GM23338 (cell line): ENCODE measurements around the gene DPH6. TPM values are rescaled to one million over a fixed set of nuclear protein-coding genes. Genes with fewer than 3 reads are reported as not detected.

Experiments
- ATAC-seq: fragments of 200-7000 bp; cut with Tn5 transposase; 3 replicates; pipeline ENCODE4 v1.9.1; 2020
- DNase-seq: peaks from one replicate; pipeline ENCODE4 v3.0.0-alpha.2; 2015; ENCODE audit warnings: low spot score
- H2AFZ ChIP-seq: fragments of 200-600 bp; sonication (generic); 2 replicates; pipeline ENCODE4 v1.8.0; 2016; ENCODE audit warnings: antibody characterized with exemption, mild to moderate bottlenecking, moderate library complexity
- H3F3A ChIP-seq: fragments of 200-600 bp; sonication (generic); replicated peaks from 2 replicates; pipeline ENCODE4 v1.8.0; 2017; ENCODE audit warnings: antibody characterized with exemption, mixed run types, low read depth
- H3K27ac ChIP-seq: fragments of 200-600 bp; sonication (generic); 2 replicates; pipeline ENCODE4 v1.6.1; 2016; ENCODE audit warnings: low read depth
- H3K27me3 ChIP-seq: fragments of 200-600 bp; sonication (generic); 2 replicates; pipeline ENCODE4 v1.8.0; 2016; ENCODE audit warnings: mild to moderate bottlenecking, mixed run types, moderate library complexity; ENCODE audit not compliant: insufficient read depth
- H3K36me3 ChIP-seq: fragments of 200-600 bp; sonication (generic); 2 replicates; pipeline ENCODE4 v1.8.0; 2016; ENCODE audit warnings: mild to moderate bottlenecking; ENCODE audit not compliant: insufficient read depth
- H3K4me1 ChIP-seq: fragments of 200-600 bp; sonication (generic); 2 replicates; pipeline ENCODE4 v1.8.0; 2016; ENCODE audit warnings: mild to moderate bottlenecking, moderate library complexity; ENCODE audit not compliant: insufficient read depth
- H3K4me2 ChIP-seq: fragments of 200-600 bp; sonication (generic); 2 replicates; pipeline ENCODE4 v1.7.1; 2017; ENCODE audit warnings: mixed run types
- H3K4me3 ChIP-seq: fragments of 200-600 bp; sonication (generic); 2 replicates; pipeline ENCODE4 v1.6.1; 2016; ENCODE audit warnings: mixed run types
- H3K79me2 ChIP-seq: fragments of 200-600 bp; sonication (generic); replicated peaks from 2 replicates; pipeline ENCODE4 v1.8.0; 2017; ENCODE audit warnings: mild to moderate bottlenecking; ENCODE audit not compliant: insufficient read depth
- H3K9me2 ChIP-seq: fragments of 200-600 bp; sonication (generic); 2 replicates; pipeline ENCODE4 v1.8.0; 2017; ENCODE audit not compliant: insufficient read depth
- H4K20me1 ChIP-seq: fragments of 200-600 bp; sonication (generic); replicated peaks from 2 replicates; pipeline ENCODE4 v1.8.0; 2017; ENCODE audit warnings: mild to moderate bottlenecking; ENCODE audit not compliant: insufficient read depth
- H3K27ac Mint-ChIP-seq: 2 replicates; pipeline ENCODE4 v1.8.0; 2020; ENCODE audit warnings: inconsistent platforms, mild to moderate bottlenecking, moderate library complexity, mixed read lengths
- H3K27me3 Mint-ChIP-seq: 3 replicates; pipeline ENCODE4 v1.8.0; 2022; ENCODE audit warnings: low read depth, mild to moderate bottlenecking, moderate library complexity, mixed read lengths, inconsistent platforms; ENCODE audit not compliant: insufficient read depth, poor library complexity
- H3K36me3 Mint-ChIP-seq: 3 replicates; pipeline ENCODE4 v1.8.0; 2021; ENCODE audit warnings: low read depth, mild to moderate bottlenecking, inconsistent platforms, moderate library complexity, mixed read lengths
- H3K4me1 Mint-ChIP-seq: 3 replicates; pipeline ENCODE4 v1.8.0; 2020; ENCODE audit warnings: mild to moderate bottlenecking, inconsistent platforms, mixed read lengths
- H3K4me3 Mint-ChIP-seq: 3 replicates; pipeline ENCODE4 v1.8.0; 2021; ENCODE audit warnings: moderate library complexity, mild to moderate bottlenecking, inconsistent platforms, mixed read lengths
- H3K9me3 Mint-ChIP-seq: 3 replicates; pipeline ENCODE4 v1.8.0; 2020; ENCODE audit warnings: moderate library complexity, mild to moderate bottlenecking, inconsistent platforms, mixed read lengths
- CREB1 ChIP-seq: fragments of 250-450 bp; sonication (Bioruptor Pico); IDR thresholded peaks from 2 replicates; pipeline ENCODE4 v1.5.0; 2020; ENCODE audit warnings: low read depth, mild to moderate bottlenecking, moderate library complexity
- EZH2phosphoT487 ChIP-seq: fragments of 200-600 bp; sonication (generic); IDR thresholded peaks from one replicate; pipeline ENCODE4 v1.8.1; 2018; ENCODE audit warnings: antibody characterized with exemption; ENCODE audit not compliant: unreplicated experiment
- JUNB ChIP-seq: IDR thresholded peaks from one replicate; pipeline ENCODE4 v1.6.1; 2016; ENCODE audit warnings: antibody characterized with exemption; ENCODE audit not compliant: unreplicated experiment
- NANOG ChIP-seq: IDR thresholded peaks from 2 replicates; pipeline ENCODE4 v1.6.1; 2016; ENCODE audit warnings: antibody characterized with exemption, borderline replicate concordance
- POLR2AphosphoS5 ChIP-seq: IDR thresholded peaks from 2 replicates; pipeline ENCODE4 v1.6.1; 2016; ENCODE audit warnings: antibody characterized with exemption, low read depth
- STAT1 ChIP-seq: IDR thresholded peaks from one replicate; pipeline ENCODE4 v1.6.1; 2016; ENCODE audit warnings: antibody characterized with exemption; ENCODE audit not compliant: unreplicated experiment
- ZNF114 ChIP-seq: fragments of 250-450 bp; sonication (Bioruptor Pico); IDR thresholded peaks from 2 replicates; pipeline ENCODE4 v1.5.0; 2020; ENCODE audit warnings: mild to moderate bottlenecking, moderate library complexity
- ZNF331 ChIP-seq: fragments of 250-450 bp; sonication (Bioruptor Pico); IDR thresholded peaks from 2 replicates; pipeline ENCODE4 v1.5.0; 2020; ENCODE audit warnings: low read depth, mild to moderate bottlenecking, moderate library complexity
- polyA plus RNA-seq: library from polyadenylated mRNA; unstranded; fragments of >200 nt; fragmentation: Nextera tagmentation; extraction: Ambion mirVana; gene quantifications from 2 replicates; pipeline ENCODE4 v1.2.1, GENCODE V29; 2016
- total RNA-seq: library from RNA; depleted of rRNA; stranded (reverse); fragments of >200 nt; shearing (Covaris generic); gene quantifications from 2 replicates; pipeline ENCODE4 v1.2.3, GENCODE V29; 2014
- TF ChIP-seq, protein P1 (sequence below), 2 experiments: fragments of 200-600 bp in 1 of 2; sonication (generic) in 1 of 2; conservative IDR thresholded peaks; 2 replicates each; pipeline versions ENCODE4 v1.5.1 to v1.6.1; 2016 to 2017; ENCODE audit warnings: antibody characterized with exemption in 2 of 2, low read depth in 2 of 2, mild to moderate bottlenecking in 2 of 2, moderate library complexity in 1 of 2
- TF ChIP-seq, protein P2 (sequence below): IDR thresholded peaks from one replicate; pipeline ENCODE4 v1.6.1; 2018; ENCODE audit warnings: antibody characterized with exemption; ENCODE audit not compliant: unreplicated experiment

The DPH6 gene
- total and polyA plus RNA-seq, 2 experiments from 2014 or later, result 37.9 to 46.9 TPM

DNA sequence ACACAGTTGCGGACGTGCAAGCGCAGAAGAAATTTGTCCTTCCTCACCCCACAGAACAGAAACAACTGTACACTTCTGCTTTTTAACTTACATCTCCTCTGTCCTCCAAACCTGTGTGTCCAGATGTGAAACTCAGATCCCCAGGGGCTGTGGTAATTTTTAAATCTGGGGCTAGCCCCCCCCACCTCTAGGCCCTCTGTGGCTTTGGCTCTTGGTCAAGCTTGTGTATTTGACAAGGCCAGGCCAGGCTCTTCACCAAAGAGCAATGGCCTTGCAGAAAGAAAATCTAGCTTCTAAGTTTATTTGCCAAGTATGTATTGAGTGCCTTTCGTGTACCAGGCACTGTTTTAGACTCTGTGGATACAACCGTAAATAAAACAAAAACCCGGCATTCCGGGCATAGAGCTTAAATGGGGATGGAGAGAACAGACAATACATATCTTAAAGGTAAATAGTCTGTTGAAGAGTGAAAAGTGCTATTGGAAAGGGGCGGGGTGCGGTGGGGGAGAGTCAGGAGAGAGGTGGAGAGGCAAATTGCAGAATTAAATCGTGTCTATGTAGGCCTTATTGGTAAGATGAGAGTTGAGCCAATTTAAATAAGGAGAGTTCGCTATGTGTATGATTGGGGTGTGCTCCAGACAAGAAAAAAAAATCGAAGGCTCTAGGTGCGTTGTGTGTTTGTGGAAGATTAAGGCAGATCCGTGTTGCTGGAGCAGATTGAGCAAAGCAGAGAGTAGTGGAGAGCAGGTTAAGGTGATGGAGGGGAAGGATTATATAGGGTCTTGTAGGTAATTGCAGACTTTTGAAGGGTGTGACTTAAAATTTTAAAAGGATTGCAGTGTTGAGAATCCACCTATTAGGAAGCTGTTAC is 781 bp upstream of the DPH6 start (continued):
- TF ChIP-seq, protein P1, sequence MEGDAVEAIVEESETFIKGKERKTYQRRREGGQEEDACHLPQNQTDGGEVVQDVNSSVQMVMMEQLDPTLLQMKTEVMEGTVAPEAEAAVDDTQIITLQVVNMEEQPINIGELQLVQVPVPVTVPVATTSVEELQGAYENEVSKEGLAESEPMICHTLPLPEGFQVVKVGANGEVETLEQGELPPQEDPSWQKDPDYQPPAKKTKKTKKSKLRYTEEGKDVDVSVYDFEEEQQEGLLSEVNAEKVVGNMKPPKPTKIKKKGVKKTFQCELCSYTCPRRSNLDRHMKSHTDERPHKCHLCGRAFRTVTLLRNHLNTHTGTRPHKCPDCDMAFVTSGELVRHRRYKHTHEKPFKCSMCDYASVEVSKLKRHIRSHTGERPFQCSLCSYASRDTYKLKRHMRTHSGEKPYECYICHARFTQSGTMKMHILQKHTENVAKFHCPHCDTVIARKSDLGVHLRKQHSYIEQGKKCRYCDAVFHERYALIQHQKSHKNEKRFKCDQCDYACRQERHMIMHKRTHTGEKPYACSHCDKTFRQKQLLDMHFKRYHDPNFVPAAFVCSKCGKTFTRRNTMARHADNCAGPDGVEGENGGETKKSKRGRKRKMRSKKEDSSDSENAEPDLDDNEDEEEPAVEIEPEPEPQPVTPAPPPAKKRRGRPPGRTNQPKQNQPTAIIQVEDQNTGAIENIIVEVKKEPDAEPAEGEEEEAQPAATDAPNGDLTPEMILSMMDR (conservative IDR thresholded peaks at IDR 0.05; ENCODE audit: low read depth in 2 of 2), result no peak
- no peak for TF ChIP-seq ZNF114 (CRISPR knock-in tag)
- no peak for TF ChIP-seq POLR2AphosphoS5
- no peak for TF ChIP-seq ZNF331 (CRISPR knock-in tag)
- TF ChIP-seq EZH2phosphoT487, result no peak
- TF ChIP-seq JUNB, result no peak
- TF ChIP-seq, protein P2, sequence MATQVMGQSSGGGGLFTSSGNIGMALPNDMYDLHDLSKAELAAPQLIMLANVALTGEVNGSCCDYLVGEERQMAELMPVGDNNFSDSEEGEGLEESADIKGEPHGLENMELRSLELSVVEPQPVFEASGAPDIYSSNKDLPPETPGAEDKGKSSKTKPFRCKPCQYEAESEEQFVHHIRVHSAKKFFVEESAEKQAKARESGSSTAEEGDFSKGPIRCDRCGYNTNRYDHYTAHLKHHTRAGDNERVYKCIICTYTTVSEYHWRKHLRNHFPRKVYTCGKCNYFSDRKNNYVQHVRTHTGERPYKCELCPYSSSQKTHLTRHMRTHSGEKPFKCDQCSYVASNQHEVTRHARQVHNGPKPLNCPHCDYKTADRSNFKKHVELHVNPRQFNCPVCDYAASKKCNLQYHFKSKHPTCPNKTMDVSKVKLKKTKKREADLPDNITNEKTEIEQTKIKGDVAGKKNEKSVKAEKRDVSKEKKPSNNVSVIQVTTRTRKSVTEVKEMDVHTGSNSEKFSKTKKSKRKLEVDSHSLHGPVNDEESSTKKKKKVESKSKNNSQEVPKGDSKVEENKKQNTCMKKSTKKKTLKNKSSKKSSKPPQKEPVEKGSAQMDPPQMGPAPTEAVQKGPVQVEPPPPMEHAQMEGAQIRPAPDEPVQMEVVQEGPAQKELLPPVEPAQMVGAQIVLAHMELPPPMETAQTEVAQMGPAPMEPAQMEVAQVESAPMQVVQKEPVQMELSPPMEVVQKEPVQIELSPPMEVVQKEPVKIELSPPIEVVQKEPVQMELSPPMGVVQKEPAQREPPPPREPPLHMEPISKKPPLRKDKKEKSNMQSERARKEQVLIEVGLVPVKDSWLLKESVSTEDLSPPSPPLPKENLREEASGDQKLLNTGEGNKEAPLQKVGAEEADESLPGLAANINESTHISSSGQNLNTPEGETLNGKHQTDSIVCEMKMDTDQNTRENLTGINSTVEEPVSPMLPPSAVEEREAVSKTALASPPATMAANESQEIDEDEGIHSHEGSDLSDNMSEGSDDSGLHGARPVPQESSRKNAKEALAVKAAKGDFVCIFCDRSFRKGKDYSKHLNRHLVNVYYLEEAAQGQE, result no peak
- TF ChIP-seq STAT1, result no peak
- TF ChIP-seq CREB1, result no peak

DNA sequence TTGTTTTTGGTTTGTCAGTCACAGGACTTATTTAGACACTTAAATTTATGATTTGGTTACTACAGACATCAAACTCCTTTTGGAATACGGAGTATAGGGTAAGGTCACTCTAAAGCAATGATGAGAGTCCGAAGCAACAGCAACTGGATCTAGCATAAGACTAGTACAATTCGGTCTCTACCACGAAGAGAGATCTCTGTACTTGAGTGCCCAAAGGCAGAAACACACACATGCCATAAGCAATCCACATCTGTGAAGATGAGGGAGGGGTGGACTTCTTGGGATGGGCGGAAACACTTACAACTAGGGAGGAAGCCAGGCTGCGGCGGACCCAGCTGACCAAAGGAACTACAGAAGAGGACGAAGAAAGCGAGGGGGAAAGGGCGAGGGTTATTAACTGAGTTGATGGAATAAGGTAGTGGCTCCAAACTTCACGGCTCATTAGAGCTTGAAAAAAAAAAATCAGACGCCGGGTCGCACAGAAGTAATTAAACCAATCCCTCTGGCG is 595 bp downstream of the DPH6 start:
- H3K4me1 ChIP-seq, result peaks cover 37% of the 10 kb centered on the region
- no peaks in the 10 kb centered on the region for H4K20me1 ChIP-seq
- TF ChIP-seq NANOG, result no peak
- TF ChIP-seq, protein P1 (conservative IDR thresholded peaks at IDR 0.05; ENCODE audit: low read depth in 2 of 2), result no peak
- no peak for TF ChIP-seq JUNB
- Mint-ChIP-seq H3K36me3 (peaks cover 11% of the 10 kb centered on the region; the same call in 2 of the 3 replicates), H3K27ac (peak overlapping the region; percentile 99), H3K4me3 (peak overlapping the region; percentile 95), H3K27me3 (no peaks in the 10 kb centered on the region), H3K9me3 (peaks cover 2% of the 10 kb centered on the region; the same call in 1 of the 3 replicates), H3K4me1 (peaks cover 41% of the 10 kb centered on the region)
- H3F3A ChIP-seq, result no peaks in the 10 kb centered on the region; the same call in 1 of the 2 replicates
- DNase-seq (peak; percentile 50), ATAC-seq (peak; percentile 13)
- H3K4me2 ChIP-seq, result peak overlapping the region; percentile 84
- no peaks in the 10 kb centered on the region for H3K36me3 ChIP-seq
- H3K27me3 ChIP-seq, result no peaks in the 10 kb centered on the region
- H2AFZ ChIP-seq, result peak overlapping the region; percentile 64
- H3K9me2 ChIP-seq, result no peaks in the 10 kb centered on the region
- 0 out of 2 replicates have a peak, but pooled peaks cover 3% of the 10 kb centered on the region for H3K79me2 ChIP-seq
- H3K27ac ChIP-seq, result peak overlapping the region; percentile 98
- H3K4me3 ChIP-seq, result peak overlapping the region; percentile 71
